Measurements from ENCODE around the gene RPS6KA2.

Gene RPS6KA2

DNA sequence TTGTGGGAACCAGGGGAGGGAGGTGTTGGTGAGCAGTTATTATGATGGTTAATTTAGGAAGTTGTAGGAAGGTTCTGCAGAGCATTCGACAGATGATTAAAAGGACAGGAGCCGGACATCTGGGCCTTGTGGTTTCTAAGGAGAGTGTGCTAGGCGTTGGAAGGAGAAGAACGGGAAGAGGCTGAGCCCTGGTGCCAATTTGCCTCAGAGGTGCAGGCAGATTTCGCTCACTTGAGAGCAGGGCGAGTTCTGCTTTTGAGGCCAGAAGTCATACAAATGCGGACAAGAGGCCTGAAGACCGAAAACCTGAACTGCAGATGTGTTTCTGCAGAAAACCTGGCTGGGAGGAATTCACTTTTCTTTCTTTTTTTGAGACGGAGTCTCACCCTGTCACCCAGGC is 30.5 kb upstream of the RPS6KA2 start:
- DNase-seq (ENCODE audit: low spot score): no peak
- TF ChIP-seq, protein P1, sequence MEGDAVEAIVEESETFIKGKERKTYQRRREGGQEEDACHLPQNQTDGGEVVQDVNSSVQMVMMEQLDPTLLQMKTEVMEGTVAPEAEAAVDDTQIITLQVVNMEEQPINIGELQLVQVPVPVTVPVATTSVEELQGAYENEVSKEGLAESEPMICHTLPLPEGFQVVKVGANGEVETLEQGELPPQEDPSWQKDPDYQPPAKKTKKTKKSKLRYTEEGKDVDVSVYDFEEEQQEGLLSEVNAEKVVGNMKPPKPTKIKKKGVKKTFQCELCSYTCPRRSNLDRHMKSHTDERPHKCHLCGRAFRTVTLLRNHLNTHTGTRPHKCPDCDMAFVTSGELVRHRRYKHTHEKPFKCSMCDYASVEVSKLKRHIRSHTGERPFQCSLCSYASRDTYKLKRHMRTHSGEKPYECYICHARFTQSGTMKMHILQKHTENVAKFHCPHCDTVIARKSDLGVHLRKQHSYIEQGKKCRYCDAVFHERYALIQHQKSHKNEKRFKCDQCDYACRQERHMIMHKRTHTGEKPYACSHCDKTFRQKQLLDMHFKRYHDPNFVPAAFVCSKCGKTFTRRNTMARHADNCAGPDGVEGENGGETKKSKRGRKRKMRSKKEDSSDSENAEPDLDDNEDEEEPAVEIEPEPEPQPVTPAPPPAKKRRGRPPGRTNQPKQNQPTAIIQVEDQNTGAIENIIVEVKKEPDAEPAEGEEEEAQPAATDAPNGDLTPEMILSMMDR (conservative IDR thresholded peaks at IDR 0.05; ENCODE audit: low read depth): no peak
- no peak overlapping the region for H3K27ac ChIP-seq
- CTCF ChIA-PET: interaction anchor here (0.6 kb wide), 1 partner anchor 11 kb away, joined by 3 read pairs; no protein-coding TSS in a partner anchor
- POLR2A ChIA-PET (ENCODE audit: low non-redundant PET): no interaction called here

DNA sequence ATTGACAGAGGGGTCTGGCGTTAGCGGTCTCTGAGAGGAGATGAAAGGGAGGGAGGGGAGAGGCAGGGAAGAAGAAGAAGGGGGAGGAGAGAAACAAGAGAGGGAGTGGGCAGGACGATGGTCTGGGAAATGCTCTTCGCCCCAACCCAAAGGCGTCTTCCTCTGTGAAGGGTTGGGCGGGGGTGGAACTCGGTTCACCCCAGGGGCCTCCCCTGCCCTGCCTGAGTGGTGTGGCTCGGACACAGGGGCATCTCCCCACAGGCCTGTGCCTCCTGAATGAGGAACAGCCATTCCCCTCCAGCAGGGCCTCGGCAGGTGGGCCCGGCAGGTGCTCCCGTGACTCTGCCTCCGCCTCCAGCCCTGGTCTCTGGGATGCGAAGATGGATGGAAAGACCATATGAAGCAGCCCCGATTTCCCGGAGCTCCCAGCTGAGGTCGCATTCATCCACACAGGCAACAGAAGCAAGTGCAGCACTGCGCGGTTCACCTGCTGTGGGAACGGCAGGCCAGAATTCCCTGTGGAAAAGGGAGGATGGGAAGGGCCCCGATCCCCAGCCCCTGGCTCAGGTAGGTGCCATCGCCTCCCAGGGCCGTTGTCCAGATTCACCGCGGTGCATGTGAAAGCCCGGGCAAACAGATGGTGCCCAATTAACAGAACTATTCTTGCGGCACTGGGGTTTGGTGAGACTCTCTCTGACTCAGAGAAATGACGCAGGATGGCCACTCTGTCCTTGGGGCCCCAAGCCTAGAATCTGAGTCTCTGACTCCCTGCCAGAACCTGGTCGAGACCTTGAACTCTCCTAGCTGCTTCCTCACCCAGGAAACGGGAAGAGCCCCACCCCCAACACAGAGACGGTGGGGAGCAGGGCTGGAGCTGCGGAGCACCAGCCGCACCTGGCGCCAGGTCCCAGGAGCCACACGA is 29.4 kb upstream of the RPS6KA2 start:
- CTCF ChIA-PET: no interaction called here
- POLR2A ChIA-PET (ENCODE audit: low non-redundant PET): no interaction called here
- TF ChIP-seq, protein P1 (conservative IDR thresholded peaks at IDR 0.05; ENCODE audit: low read depth): no peak
- no peak overlapping the region for H3K27ac ChIP-seq
- no peak for DNase-seq (ENCODE audit: low spot score)

DNA sequence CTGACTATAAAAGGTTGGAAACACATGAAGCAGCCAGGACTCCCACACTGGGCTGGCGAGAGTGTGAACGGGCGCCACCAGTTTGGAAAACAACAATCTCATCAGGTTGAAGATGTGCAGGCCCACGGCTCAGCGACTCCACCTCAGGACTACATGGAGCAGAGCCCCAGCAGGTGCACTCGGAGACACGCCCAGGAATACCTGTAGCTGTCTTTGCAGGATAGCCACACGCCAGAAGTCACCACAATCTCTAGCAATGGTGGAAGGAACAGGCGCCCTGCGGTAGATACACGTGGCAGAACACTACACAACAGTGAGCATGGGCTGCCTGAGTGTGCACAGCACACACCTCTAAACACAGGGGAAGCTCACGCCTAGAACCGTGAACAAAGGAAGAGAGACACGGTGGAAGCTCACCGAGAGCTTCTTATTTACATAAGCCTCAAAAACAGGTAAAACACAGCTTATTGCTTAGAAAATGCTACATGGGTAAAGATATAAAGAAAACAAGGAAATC is 28.7 kb upstream of the RPS6KA2 start:
- H3K27ac ChIP-seq: no peak overlapping the region
- ChIA-PET POLR2A (ENCODE audit: low non-redundant PET) (no interaction called here), CTCF (no interaction called here)
- no peak for DNase-seq (ENCODE audit: low spot score)
- TF ChIP-seq, protein P1 (conservative IDR thresholded peaks at IDR 0.05; ENCODE audit: low read depth): no peak

DNA sequence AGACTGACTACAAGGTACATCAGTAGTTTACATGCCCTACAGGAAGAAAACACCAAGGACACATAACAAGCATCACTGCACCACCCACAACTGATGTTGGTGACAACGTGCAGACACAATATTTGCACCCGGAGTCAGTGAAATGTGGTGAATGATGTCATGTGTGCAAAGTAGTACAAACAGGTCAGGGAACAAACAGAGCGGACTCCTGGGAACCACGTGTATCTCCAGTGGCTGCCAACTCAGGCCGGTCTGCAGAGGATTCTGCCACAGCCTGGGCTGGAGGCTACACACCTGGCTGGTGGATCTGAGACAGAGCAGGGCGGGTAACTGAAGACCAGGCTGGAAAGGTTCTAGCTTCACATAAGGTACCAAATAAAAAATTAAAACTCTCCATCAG is 28.2 kb upstream of the RPS6KA2 start:
- no peak overlapping the region for H3K27ac ChIP-seq
- ChIA-PET CTCF (no interaction called here), POLR2A (ENCODE audit: low non-redundant PET) (no interaction called here)
- DNase-seq (ENCODE audit: low spot score): no peak
- TF ChIP-seq, protein P1 (conservative IDR thresholded peaks at IDR 0.05; ENCODE audit: low read depth): no peak

DNA sequence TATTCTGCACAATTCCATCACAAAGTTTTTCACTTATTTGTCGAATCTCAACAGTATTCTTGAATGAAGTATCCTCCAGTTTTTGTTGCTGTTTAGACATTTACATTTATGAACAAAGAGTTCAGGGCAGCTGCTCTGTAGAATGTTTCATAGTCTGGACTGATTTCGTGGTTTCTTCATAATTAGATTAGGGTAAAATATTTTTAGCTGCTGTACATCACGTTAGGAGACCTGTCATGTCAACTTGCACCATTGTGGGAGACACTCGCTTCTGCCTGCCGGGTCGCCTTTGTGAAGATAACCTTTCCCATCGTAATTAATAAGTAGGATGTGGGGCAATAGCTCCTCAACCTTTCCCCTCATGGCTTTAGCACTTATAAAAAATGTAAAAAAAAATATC is 27.5 kb upstream of the RPS6KA2 start:
- DNase-seq (ENCODE audit: low spot score): no peak
- TF ChIP-seq, protein P1 (conservative IDR thresholded peaks at IDR 0.05; ENCODE audit: low read depth): no peak
- no peak overlapping the region for H3K27ac ChIP-seq
- POLR2A ChIA-PET (ENCODE audit: low non-redundant PET): no interaction called here
- CTCF ChIA-PET: no interaction called here

DNA sequence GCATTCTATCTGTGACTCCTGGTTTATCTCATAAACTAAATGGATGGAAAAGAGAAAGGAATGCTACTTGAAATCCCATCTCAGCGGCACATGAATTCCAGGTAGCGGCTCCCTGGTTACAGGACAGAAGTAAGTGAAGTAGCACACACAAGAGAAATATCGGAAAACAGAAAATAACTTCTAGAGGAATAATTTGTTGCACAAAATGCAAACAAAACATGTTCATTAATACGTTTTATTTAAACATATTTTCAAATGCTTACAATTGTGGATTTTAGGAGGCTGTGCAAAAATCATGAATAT is 26.5 kb upstream of the RPS6KA2 start:
- TF ChIP-seq, protein P1 (conservative IDR thresholded peaks at IDR 0.05; ENCODE audit: low read depth): no peak
- H3K27ac ChIP-seq: no peak overlapping the region
- CTCF ChIA-PET: no interaction called here
- POLR2A ChIA-PET (ENCODE audit: low non-redundant PET): no interaction called here
- DNase-seq (ENCODE audit: low spot score): no peak

Measured in RWPE1 (cell line).